Tibial artery (tissue), 4 donors: Measurements from ENCODE around the gene MDC1.
"Not testable (repeated sequence)": the region's sequence is repeated elsewhere in the genome, so short reads cannot be mapped to it uniquely, and the experiment has no call there.

Source experiments
- DNase-seq, 2 donors: peaks; one replicate each; pipeline ENCODE4 v3.0.0-alpha.2; 2019
- H3K27ac ChIP-seq, 2 donors: fragments of 200-600 bp; sonication (generic) in 1 of 2; 1 replicate in 1 of 2; 2 replicates in 1 of 2; pipeline ENCODE4 v1.5.1; 2018 to 2019; ENCODE audit warnings: mild to moderate bottlenecking in 1 of 2
- H3K27me3 ChIP-seq, 2 donors: fragments of 200-600 bp; sonication (generic) in 1 of 2; one replicate each; pipeline versions ENCODE4 v1.5.1 to v1.6.0; 2016 to 2019
- H3K36me3 ChIP-seq, 3 donors: fragments of 200-600 bp; sonication (generic) in 2 of 3; one replicate each; pipeline ENCODE4 v1.5.1; 2016 to 2019; ENCODE audit warnings: mild to moderate bottlenecking in 2 of 3
- H3K4me1 ChIP-seq, 4 donors: fragments of 200-600 bp; sonication (generic) in 2 of 4; 1 replicate in 3 of 4; 2 replicates in 1 of 4; pipeline ENCODE4 v1.5.1; 2016 to 2019
- H3K4me3 ChIP-seq, 2 donors: fragments of 200-600 bp; sonication (generic) in 1 of 2; 1 replicate in 1 of 2; 2 replicates in 1 of 2; pipeline ENCODE4 v1.5.1; 2018 to 2019; ENCODE audit warnings: mild to moderate bottlenecking in 2 of 2
- H3K9me3 ChIP-seq, 3 donors: fragments of 200-600 bp; sonication (generic) in 1 of 3; one replicate each; pipeline ENCODE4 v1.5.1; 2016 to 2019
- intact Hi-C: fragments of 100-400 bp; cut with DNase I; formaldehyde crosslinking; loops from one replicate; pipeline ENCODE4 v1.15.0; 2023; ENCODE audit warnings: low total_unique reads
- TF ChIP-seq, protein P1 (sequence below), 2 experiments: fragments of 200-600 bp in 1 of 2; fragments of 450-650 bp in 1 of 2; IDR thresholded peaks; one replicate each; pipeline ENCODE4 v1.5.1; 2017 to 2019; ENCODE audit warnings: antibody characterized with exemption in 2 of 2, mild to moderate bottlenecking in 1 of 2, moderate library complexity in 1 of 2

The MDC1 gene

DNA sequence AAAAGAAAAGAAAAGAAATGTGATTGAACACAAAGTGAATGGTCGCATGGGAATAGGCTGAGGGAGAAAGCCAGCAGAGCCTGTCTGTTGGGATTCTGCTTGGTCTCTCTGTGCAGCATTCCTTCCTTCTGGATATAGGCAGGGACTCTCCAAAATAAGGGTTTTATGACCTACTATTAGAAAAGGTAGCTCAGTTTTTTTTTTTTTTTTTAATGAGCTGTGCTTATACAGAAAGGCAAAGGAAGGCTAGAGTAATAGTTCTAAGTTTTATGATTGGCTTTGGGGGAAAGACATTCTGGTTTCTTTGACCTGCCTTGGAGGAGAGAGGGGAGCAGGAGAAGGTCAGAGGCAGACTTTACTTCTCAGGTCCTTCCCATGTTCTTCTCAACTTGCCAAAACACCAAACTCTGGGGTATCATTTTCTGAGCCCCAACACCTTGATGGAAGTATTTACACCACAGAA is 46.1 kb upstream of the MDC1 start:
- H3K36me3 ChIP-seq: no peaks in the 10 kb centered on the region
- H3K4me1 ChIP-seq: peaks cover 0 to 41% (median 19%) of the 10 kb centered on the region in 4 donors
- no peak overlapping the region for H3K4me3 ChIP-seq
- no peaks in the 10 kb centered on the region for H3K9me3 ChIP-seq
- H3K27me3 ChIP-seq: no peaks in the 10 kb centered on the region
- TF ChIP-seq, protein P1, sequence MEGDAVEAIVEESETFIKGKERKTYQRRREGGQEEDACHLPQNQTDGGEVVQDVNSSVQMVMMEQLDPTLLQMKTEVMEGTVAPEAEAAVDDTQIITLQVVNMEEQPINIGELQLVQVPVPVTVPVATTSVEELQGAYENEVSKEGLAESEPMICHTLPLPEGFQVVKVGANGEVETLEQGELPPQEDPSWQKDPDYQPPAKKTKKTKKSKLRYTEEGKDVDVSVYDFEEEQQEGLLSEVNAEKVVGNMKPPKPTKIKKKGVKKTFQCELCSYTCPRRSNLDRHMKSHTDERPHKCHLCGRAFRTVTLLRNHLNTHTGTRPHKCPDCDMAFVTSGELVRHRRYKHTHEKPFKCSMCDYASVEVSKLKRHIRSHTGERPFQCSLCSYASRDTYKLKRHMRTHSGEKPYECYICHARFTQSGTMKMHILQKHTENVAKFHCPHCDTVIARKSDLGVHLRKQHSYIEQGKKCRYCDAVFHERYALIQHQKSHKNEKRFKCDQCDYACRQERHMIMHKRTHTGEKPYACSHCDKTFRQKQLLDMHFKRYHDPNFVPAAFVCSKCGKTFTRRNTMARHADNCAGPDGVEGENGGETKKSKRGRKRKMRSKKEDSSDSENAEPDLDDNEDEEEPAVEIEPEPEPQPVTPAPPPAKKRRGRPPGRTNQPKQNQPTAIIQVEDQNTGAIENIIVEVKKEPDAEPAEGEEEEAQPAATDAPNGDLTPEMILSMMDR (IDR thresholded peaks at IDR 0.05): no peak
- intact Hi-C loops: no loop called here
- no peak for DNase-seq
- no peak overlapping the region for H3K27ac ChIP-seq

GRCh38 chr6:30761791-30762429 is 44.8 kb upstream of the MDC1 start:
- H3K27ac ChIP-seq: no peak overlapping the region
- no peak for DNase-seq
- no peaks in the 10 kb centered on the region for H3K9me3 ChIP-seq
- intact Hi-C loops: no loop called here
- H3K4me3 ChIP-seq: no peak overlapping the region
- TF ChIP-seq, protein P1 (IDR thresholded peaks at IDR 0.05): no peak
- H3K36me3 ChIP-seq: no peaks in the 10 kb centered on the region
- no peaks in the 10 kb centered on the region for H3K27me3 ChIP-seq
- H3K4me1 ChIP-seq: peaks cover 0 to 42% (median 22%) of the 10 kb centered on the region in 4 donors

DNA sequence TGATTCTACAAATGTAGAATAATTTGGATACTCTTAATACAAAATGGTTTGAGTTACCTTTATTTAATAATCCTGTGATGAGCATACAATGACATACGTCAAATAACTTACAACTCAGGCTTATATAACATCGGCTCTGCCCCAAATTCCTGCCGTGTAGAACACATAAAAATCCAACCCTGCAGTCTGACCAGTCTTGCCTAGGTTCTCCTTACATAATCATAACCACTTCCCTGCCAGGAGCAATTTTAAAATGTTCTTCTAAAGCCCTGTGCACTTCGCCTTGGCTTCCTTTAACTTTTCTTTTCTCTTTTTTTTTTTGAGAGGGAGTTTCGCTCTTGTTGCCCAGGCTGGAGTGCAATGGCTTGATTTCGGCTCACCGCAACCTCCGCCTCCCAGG is 43.5 kb upstream of the MDC1 start:
- no peaks in the 10 kb centered on the region for H3K36me3 ChIP-seq
- peak overlapping the region; percentile 14 to 37 for H3K27ac ChIP-seq
- intact Hi-C loops: no loop called here
- no peaks in the 10 kb centered on the region for H3K27me3 ChIP-seq
- H3K4me3 ChIP-seq: no peak overlapping the region
- TF ChIP-seq, protein P1 (IDR thresholded peaks at IDR 0.05): no peak
- DNase-seq: no peak
- no peaks in the 10 kb centered on the region for H3K9me3 ChIP-seq
- H3K4me1 ChIP-seq: peaks cover 0 to 47% (median 25%) of the 10 kb centered on the region in 4 donors

DNA sequence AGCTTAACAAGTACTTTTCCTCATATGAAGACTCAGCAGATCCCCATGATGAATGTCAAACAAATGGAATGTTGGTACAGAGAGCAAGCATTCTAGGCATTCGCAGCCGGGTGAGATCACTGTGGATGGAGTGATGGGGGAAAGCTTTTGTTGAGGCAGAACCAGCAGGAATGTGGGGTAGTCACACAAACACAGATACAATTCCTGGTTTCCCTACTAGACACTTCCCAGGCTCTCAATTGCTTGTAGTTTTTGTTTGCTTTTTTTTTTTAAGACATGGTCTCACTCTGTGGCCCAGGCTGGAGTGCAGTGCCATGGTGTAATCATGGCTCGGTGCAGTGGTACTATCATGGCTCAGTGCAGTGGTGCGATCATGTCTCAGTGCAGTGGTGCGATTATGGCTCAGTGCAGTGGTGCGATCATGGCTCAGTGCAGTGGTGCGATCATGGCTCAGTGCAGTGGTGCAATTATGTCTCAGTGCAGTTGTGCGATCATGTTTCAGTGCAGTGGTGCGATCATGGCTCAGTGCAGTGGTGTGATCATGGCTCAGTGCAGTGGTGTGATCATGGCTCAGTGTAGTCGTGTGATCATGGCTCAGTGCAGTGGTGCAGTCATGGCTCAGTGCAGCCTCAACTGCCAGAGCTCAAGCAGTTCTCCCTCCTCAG is 42.6 kb upstream of the MDC1 start:
- Histone ChIP-seq H3K27me3 (no peaks in the 10 kb centered on the region), H3K4me3 (no peak overlapping the region), H3K27ac (peak overlapping the region; percentile 14 to 37), H3K9me3 (no peaks in the 10 kb centered on the region), H3K4me1 (peaks cover 0 to 47% (median 27%) of the 10 kb centered on the region in 4 donors), H3K36me3 (no peaks in the 10 kb centered on the region)
- no peak for DNase-seq
- intact Hi-C loops: no loop called here
- TF ChIP-seq, protein P1 (IDR thresholded peaks at IDR 0.05): no peak

DNA sequence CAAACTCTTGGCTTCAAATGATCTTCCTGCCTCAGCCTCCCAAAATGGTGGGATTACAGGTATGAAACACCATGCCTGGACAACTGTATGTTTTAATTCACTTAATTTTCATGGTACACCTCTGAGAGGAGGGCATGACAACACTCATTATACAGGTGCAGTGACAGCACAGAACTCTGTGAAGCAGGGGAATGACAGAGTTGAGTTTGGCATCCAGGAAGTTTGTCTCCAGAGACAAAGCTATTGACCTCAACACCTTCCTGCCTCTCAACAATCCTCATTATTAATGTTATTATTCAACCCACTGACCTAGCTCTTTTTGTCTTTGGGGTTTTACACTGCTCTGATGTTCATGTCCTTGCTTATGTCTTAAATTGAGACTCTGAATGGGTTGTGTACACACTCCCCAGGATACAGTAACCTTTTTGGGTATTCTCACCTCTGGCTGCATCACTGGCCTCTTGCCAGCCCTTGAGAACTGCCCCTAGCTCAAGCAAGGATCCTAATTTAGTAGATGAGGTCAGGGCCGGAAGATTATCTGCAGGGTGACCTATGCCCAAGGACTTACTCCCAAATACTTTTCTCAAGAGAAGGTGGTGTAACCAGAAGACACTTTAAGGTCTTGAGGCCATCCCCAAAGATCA is 40.3 kb upstream of the MDC1 start:
- no peaks in the 10 kb centered on the region for H3K27me3 ChIP-seq
- peaks cover 0 to 49% (median 35%) of the 10 kb centered on the region in 4 donors for H3K4me1 ChIP-seq
- no peak overlapping the region for H3K4me3 ChIP-seq
- no peaks in the 10 kb centered on the region for H3K36me3 ChIP-seq
- no peaks in the 10 kb centered on the region for H3K9me3 ChIP-seq
- intact Hi-C loops: no loop called here
- H3K27ac ChIP-seq: no peak overlapping the region
- TF ChIP-seq, protein P1 (IDR thresholded peaks at IDR 0.05): no peak
- DNase-seq: no peak

DNA sequence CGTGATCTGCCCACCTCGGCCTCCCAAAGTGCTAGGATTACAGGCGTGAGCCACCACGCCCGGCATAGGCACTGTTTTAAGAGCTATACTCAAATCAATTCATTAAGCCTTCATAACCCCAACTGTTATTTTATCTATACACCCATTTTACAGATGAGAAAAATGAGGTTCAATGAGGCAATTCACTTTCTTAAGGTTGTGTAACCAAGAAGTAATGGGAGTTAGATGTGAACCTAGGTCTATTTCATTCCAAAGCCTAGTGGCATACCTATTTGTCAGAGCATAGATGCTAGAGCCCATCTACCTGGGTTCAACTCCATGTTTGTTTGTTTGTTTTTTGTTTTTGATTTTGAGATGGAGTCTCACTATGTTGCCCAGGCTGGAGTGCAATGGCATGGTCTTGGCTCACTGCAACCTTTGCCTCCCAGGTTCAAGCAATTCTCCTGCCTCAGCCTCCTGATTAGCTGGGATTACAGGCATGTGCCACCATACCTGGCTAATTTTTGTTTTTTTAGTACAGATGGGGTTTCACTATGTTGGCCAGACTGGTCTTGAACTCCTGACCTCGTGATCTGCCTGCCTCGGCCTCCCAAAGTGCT is 39.4 kb upstream of the MDC1 start:
- intact Hi-C loops, H3K9me3 ChIP-seq, DNase-seq, H3K27me3 ChIP-seq, H3K4me3 ChIP-seq, H3K36me3 ChIP-seq: not testable (repeated sequence)
- Histone ChIP-seq H3K4me1 (peaks cover 0 to 58% (median 41%) of the 10 kb centered on the region in 4 donors), H3K27ac (peak overlapping the region in 1 of 2 donors; percentile 62)
